Body of pancreas (tissue), 4 donors: ENCODE data around the gene CLDN3. TPM values are rescaled to one million over a fixed set of nuclear protein-coding genes. Genes with fewer than 3 reads are reported as not detected.

ENCODE experiments used
- ATAC-seq: fragments of 150-250 bp; one replicate; pipeline ENCODE4 v1.9.1; 2016
- DNase-seq, 4 donors: peaks; one replicate each; pipeline ENCODE4 v3.0.0-alpha.2; 2019
- H3K27ac ChIP-seq, 4 donors: fragments of 200-600 bp; sonication (generic); 1 replicate in 3 of 4; 2 replicates in 1 of 4; pipeline versions ENCODE4 v1.5.1 to v1.6.1; 2016 to 2019; ENCODE audit warnings: mild to moderate bottlenecking in 1 of 4, mixed read lengths in 1 of 4, moderate library complexity in 1 of 4
- H3K27me3 ChIP-seq, 2 donors: fragments of 200-600 bp; sonication (generic); one replicate each; pipeline ENCODE4 v1.6.0; 2016; ENCODE audit warnings: mild to moderate bottlenecking in 1 of 2
- H3K36me3 ChIP-seq, 2 donors: fragments of 200-600 bp; sonication (generic); replicated peaks in 1 of 2; 2 replicates each; pipeline ENCODE4 v1.5.1; 2016; ENCODE audit warnings: low read depth in 2 of 2; ENCODE audit not compliant: insufficient read depth in 1 of 2
- H3K4me1 ChIP-seq: fragments of 200-600 bp; sonication (generic); one replicate; pipeline ENCODE4 v1.6.0; 2016
- H3K4me3 ChIP-seq, 2 donors: fragments of 200-600 bp; sonication (generic); 1 replicate in 1 of 2; 2 replicates in 1 of 2; pipeline ENCODE4 v1.5.1; 2016 to 2019
- H3K9me3 ChIP-seq, 3 donors: fragments of 200-600 bp; sonication (generic); 1 replicate in 2 of 3; 2 replicates in 1 of 3; pipeline ENCODE4 v1.5.1; 2016
- POLR2A ChIP-seq, 3 donors: fragments of 450-650 bp; IDR thresholded peaks; one replicate each; pipeline ENCODE4 v1.6.1; 2016; ENCODE audit warnings: antibody characterized with exemption in 3 of 3, mild to moderate bottlenecking in 2 of 3
- WGBS, 2 donors: methylation state at CpG; one replicate each; pipeline ENCODE4 v1.1.5; 2017; 5-methylcytosine and 5-hydroxymethylcytosine counted together
- intact Hi-C: fragments of 100-400 bp; cut with DNase I; formaldehyde crosslinking; loops from one replicate; pipeline ENCODE4 v1.15.1; 2023
- total RNA-seq, 2 donors: library from RNA; depleted of rRNA; stranded (reverse); fragments of >200 nt; gene quantifications; one replicate each; pipeline ENCODE4 v1.1.0, GENCODE V29; 2016
- TF ChIP-seq, protein P1 (sequence below), 7 experiments: fragments of 450-650 bp in 4 of 7; fragments of 200-600 bp in 3 of 7; sonication (generic) in 3 of 7; IDR thresholded peaks; one replicate each; pipeline ENCODE4 v1.5.1; 2016 to 2019; ENCODE audit warnings: antibody characterized with exemption in 7 of 7

CLDN3 gene
- total RNA-seq, 2 donors from 2014 or later: 94.2 to 150 TPM

DNA sequence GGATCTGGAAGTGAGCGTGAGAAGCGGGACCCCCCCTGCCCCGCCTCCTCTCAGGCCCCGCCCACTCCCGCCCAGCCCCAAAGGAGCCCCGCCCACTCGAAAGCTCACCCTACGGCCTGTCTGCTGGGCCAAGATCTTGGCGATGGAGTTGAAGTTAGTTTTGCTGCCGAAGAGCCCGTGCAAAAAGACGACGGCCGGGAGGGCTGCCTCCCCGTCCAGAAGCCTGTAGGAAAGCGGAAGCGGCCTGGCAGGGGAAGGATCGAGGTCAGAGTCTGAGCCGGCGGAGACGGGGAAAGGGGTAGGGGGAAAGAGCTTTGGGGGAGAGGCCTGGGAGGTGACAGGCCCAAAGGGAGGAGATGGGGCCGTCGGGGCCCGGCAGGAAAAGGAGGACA, 31.9 kb downstream of the CLDN3 start:
- DNase-seq (peak; percentile 59 to 73 (median 66)), ATAC-seq (no peak)
- Histone ChIP-seq H3K4me1 (peaks cover 77% of the 10 kb centered on the region), H3K27ac (peak overlapping the region; percentile 94 to 100 (median 98)), H3K9me3 (no peaks in the 10 kb centered on the region), H3K27me3 (no peaks in the 10 kb centered on the region), H3K36me3 (peaks cover 0 to 7% of the 10 kb centered on the region in 2 donors), H3K4me3 (peak overlapping the region; percentile 49 to 87)
- intact Hi-C loops: no loop called here
- TF ChIP-seq, protein P1, sequence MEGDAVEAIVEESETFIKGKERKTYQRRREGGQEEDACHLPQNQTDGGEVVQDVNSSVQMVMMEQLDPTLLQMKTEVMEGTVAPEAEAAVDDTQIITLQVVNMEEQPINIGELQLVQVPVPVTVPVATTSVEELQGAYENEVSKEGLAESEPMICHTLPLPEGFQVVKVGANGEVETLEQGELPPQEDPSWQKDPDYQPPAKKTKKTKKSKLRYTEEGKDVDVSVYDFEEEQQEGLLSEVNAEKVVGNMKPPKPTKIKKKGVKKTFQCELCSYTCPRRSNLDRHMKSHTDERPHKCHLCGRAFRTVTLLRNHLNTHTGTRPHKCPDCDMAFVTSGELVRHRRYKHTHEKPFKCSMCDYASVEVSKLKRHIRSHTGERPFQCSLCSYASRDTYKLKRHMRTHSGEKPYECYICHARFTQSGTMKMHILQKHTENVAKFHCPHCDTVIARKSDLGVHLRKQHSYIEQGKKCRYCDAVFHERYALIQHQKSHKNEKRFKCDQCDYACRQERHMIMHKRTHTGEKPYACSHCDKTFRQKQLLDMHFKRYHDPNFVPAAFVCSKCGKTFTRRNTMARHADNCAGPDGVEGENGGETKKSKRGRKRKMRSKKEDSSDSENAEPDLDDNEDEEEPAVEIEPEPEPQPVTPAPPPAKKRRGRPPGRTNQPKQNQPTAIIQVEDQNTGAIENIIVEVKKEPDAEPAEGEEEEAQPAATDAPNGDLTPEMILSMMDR (IDR thresholded peaks at IDR 0.05): no peak
- no peak for TF ChIP-seq POLR2A (IDR thresholded peaks at IDR 0.05)
- 0 to 1% methylated on average over 13 to 23 of the region's 24 CpGs for WGBS, 2 donors

GRCh38 chr7:73737491-73738219, 32.4 kb downstream of the CLDN3 start:
- no peaks in the 10 kb centered on the region for H3K27me3 ChIP-seq
- peaks cover 0 to 7% of the 10 kb centered on the region in 2 donors for H3K36me3 ChIP-seq
- TF ChIP-seq POLR2A (IDR thresholded peaks at IDR 0.05): no peak
- TF ChIP-seq, protein P1 (IDR thresholded peaks at IDR 0.05): no peak
- H3K27ac ChIP-seq: peak overlapping the region; percentile 94 to 100 (median 98)
- H3K4me3 ChIP-seq: peak overlapping the region in 1 of 2 donors; percentile 49
- ATAC-seq (no peak), DNase-seq (no peak)
- intact Hi-C loops: no loop called here
- 58 to 68% methylated on average over 12 to 17 of the region's 17 CpGs for WGBS, 2 donors
- H3K9me3 ChIP-seq: no peaks in the 10 kb centered on the region
- peaks cover 72% of the 10 kb centered on the region for H3K4me1 ChIP-seq

DNA sequence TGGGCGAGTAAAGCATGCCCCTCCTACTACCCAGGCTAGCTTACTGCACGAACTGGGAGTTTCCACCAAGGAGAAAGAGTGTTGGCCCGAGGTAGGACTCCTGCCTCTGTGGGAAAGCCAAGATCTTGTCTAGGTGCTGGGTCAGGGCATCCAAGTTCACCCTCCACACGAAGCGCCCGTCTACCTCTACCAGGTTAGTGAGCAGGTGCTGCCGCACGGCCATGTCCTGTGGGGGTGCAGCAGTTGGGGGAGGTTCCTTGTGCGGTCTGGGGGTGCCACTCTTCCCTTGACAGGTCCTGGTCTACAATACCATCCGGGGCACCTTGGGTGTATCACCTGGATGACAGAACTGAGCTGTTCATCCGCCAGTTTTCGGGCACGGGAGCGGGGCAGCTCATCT, 33.2 kb downstream of the CLDN3 start:
- Histone ChIP-seq H3K4me3 (no peak overlapping the region), H3K27ac (no peak overlapping the region), H3K9me3 (no peaks in the 10 kb centered on the region), H3K36me3 (peaks cover 0 to 7% of the 10 kb centered on the region in 2 donors), H3K27me3 (no peaks in the 10 kb centered on the region), H3K4me1 (peaks cover 64% of the 10 kb centered on the region)
- no peak for ATAC-seq
- WGBS, 2 donors: 76 to 89% methylated on average over 4 to 11 of the region's 14 CpGs
- intact Hi-C loops: no loop called here
- DNase-seq: no peak
- TF ChIP-seq, protein P1 (IDR thresholded peaks at IDR 0.05): no peak
- TF ChIP-seq POLR2A (IDR thresholded peaks at IDR 0.05): no peak

- Histone ChIP-seq H3K27me3 (no peaks in the 10 kb centered on the region), H3K4me3 (no peak overlapping the region), H3K36me3 (peaks cover 0 to 7% of the 10 kb centered on the region in 2 donors), H3K4me1 (peaks cover 52% of the 10 kb centered on the region), H3K9me3 (no peaks in the 10 kb centered on the region), H3K27ac (peak overlapping the region; percentile 66 to 82 (median 76))
- ATAC-seq (no peak), DNase-seq (no peak)
- 82 to 96% methylated on average over 4 to 7 of the region's 8 CpGs for WGBS, 2 donors
- intact Hi-C loops: no loop called here
- TF ChIP-seq, protein P1 (IDR thresholded peaks at IDR 0.05): no peak
- no peak for TF ChIP-seq POLR2A (IDR thresholded peaks at IDR 0.05)
Measured at GRCh38 chr7:73735528-73735905, 34.6 kb downstream of the CLDN3 start.
